H1 (cell line): Measurements from ENCODE around the gene IQSEC3. TPM values are rescaled to one million over a fixed set of nuclear protein-coding genes. Genes with fewer than 3 reads are reported as not detected.

ENCODE experiments used
- BCL11A ChIP-seq, 2 experiments: IDR thresholded peaks; one replicate each; pipeline ENCODE4 v1.6.1; 2011; ENCODE audit warnings: low read depth in 2 of 2, low read length in 2 of 2, mild to moderate bottlenecking in 2 of 2
- CHD7 ChIP-seq: fragments of 300-600 bp; sonication (generic); IDR thresholded peaks from 2 replicates; pipeline ENCODE4 v1.7.1; 2012; ENCODE audit warnings: low read length, moderate library complexity, mild to moderate bottlenecking, inconsistent platforms; ENCODE audit not compliant: insufficient replicate concordance
- CTBP2 ChIP-seq: IDR thresholded peaks from 2 replicates; pipeline ENCODE4 v1.7.0; 2011; ENCODE audit warnings: borderline replicate concordance, mild to moderate bottlenecking, moderate library complexity, mixed read lengths, low read length; ENCODE audit not compliant: insufficient read depth, insufficient read length
- GABPA ChIP-seq: IDR thresholded peaks from 2 replicates; pipeline ENCODE4 v1.6.1; 2011; ENCODE audit warnings: mild to moderate bottlenecking, low read length, moderate library complexity, borderline replicate concordance; ENCODE audit not compliant: insufficient read depth
- JUN ChIP-seq: IDR thresholded peaks from 2 replicates; pipeline ENCODE4 v1.6.1; 2011; ENCODE audit warnings: low read depth, mild to moderate bottlenecking, improper control_type of control experiment, low read length
- SP1 ChIP-seq: IDR thresholded peaks from 2 replicates; pipeline ENCODE4 v1.6.1; 2011; ENCODE audit warnings: low read depth, low read length
- SP4 ChIP-seq: IDR thresholded peaks from 2 replicates; pipeline ENCODE4 v1.6.1; 2012; ENCODE audit warnings: low read length, inconsistent platforms
- TCF12 ChIP-seq: IDR thresholded peaks from 2 replicates; pipeline ENCODE4 v1.6.1; 2011; ENCODE audit warnings: low read depth, mild to moderate bottlenecking, low read length
- TEAD4 ChIP-seq: IDR thresholded peaks from 2 replicates; pipeline ENCODE4 v1.6.1; 2012; ENCODE audit warnings: low read depth, low read length, inconsistent platforms, mixed read lengths
- YY1 ChIP-seq: IDR thresholded peaks from 2 replicates; pipeline ENCODE4 v1.6.1; 2011; ENCODE audit warnings: low read depth, mild to moderate bottlenecking, low read length
- polyA plus RNA-seq, 7 experiments: library from polyadenylated mRNA; depleted of rRNA in 3 of 7; stranded (reverse) in 5 of 7; unstranded in 2 of 7; fragments of >200 nt in 5 of 7; fragments of 200-250 nt in 2 of 7; gene quantifications; 1 replicate in 5 of 7; 2 replicates in 1 of 7; 4 replicates in 1 of 7; pipeline versions ENCODE4 v1.2.1 to v1.2.3, GENCODE V29; 2011 to 2013; ENCODE audit warnings: missing spikeins in 2 of 7, mixed read lengths in 2 of 7
- total RNA-seq: library from RNA; stranded (reverse); fragmentation: NEBNext Ultra II Directional; extraction: Animal tissue kit (Norgen Biotek cat#: 25700); gene quantifications from 2 replicates; pipeline ENCODE4 v1.2.1, GENCODE V29; 2021

The IQSEC3 gene
- total and polyA plus RNA-seq, 2 of the 8 experiments (the other 6 are each of a cell fraction or from before 2014, with no cell fraction given) = 1.2 to 3.1 TPM

GRCh38 chr12:202081-202731, 135.6 kb downstream of the IQSEC3 start (continued):
- TF ChIP-seq CHD7 (no peak), GABPA (no peak), SP1 (0 out of 2 replicates have a peak, but pooled peaks have one; percentile 39), TEAD4 (peak; percentile 93), CTBP2 (peak; percentile 83), JUN (no peak), YY1 (0 out of 2 replicates have a peak, but pooled peaks have one; percentile 31), TCF12 (peak; percentile 91), BCL11A (IDR thresholded peaks at IDR 0.05; ENCODE audit: low read depth in 2 of 2, low read length in 2 of 2) (no peak), SP4 (no peak)
